ENCODE data around the gene NUP93. TPM values are rescaled to one million over a fixed set of nuclear protein-coding genes. Genes with fewer than 3 reads are reported as not detected.

The NUP93 gene
- polyA plus RNA-seq, 2 of the 4 experiments (the other 2 are of a cell fraction), result 87.3 to 91.4 TPM

DNA sequence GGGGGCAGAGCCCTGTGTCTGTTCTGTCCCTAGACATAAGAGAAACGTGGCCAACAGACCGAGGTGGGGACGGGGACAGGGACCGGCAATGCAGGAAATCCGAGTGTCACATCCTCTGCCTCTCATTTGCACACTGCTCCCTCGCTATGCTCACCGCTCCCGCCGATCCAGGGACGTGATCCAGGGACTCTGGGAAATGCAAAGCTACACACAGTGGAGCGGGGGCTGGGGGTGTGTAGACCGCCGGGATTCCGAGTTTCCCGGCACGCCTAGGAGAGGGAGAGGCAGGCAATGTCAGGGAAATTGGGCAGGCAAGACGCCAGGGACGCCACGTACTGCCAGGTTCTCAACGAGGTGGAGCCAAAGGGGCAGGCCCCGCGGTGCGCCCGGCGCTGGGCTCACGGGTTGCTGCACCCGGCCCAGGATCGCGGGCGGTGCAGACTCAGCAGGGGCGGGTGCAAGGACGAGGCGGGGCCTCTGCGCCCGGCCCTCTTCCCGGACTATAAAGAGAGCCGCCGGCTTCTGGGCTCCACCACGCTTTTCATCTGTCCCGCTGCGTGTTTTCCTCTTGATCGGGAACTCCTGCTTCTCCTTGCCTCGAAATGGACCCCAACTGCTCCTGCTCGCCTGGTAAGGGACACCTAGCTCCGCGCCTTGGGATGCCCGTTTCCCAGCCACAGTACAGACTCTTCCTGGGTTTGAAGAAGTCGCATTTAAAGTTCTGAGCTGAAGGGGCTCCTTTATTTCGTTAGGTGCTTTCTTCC, 47.8 kb upstream of the NUP93 start, which contains the start of gene MT1X:
TSS of gene MT1X (plus strand) at position 532 of the 764 bp plus-strand sequence. CDS start at position 603, 71 bp downstream.
- peak within 1 kb of the TSS; percentile 84 to 85 for H3K27ac ChIP-seq
- ATAC-seq (peak; percentile 96 to 99), DNase-seq (ENCODE audit: low read depth in 1 of 2, low spot score in 1 of 2) (peak; percentile 85 to 89), FAIRE-seq (no peak)
- WGBS (ENCODE audit: missing lambda C conversion rate), result 2% methylated on average over 40 of the region's 49 CpGs
- H3K9me3 ChIP-seq, result peaks cover 4% of the 10 kb centered on the region; the same call in 1 of the 3 replicates
- POLR2A ChIA-PET, result interaction anchor here (0.6 to 6.5 kb wide), 17 partner anchors 10 to 231 kb away, joined by 3 to 185 read pairs (median 5); partner anchors contain the start of genes MT1F, MT2A, NUDT21 and OGFOD1
- peaks cover 9% of the 10 kb centered on the region; the same call in 2 of the 3 replicates for H3K4me1 ChIP-seq
- peak within 1 kb of the TSS; percentile 60 for H3K4me3 ChIP-seq
- CTCF ChIA-PET, result interaction anchor here (0.7 to 6.2 kb wide), 5 partner anchors 8 to 81 kb away, joined by 4 to 42 read pairs (median 5); partner anchors contain the start of gene MT2A
- TF ChIP-seq, protein P1, sequence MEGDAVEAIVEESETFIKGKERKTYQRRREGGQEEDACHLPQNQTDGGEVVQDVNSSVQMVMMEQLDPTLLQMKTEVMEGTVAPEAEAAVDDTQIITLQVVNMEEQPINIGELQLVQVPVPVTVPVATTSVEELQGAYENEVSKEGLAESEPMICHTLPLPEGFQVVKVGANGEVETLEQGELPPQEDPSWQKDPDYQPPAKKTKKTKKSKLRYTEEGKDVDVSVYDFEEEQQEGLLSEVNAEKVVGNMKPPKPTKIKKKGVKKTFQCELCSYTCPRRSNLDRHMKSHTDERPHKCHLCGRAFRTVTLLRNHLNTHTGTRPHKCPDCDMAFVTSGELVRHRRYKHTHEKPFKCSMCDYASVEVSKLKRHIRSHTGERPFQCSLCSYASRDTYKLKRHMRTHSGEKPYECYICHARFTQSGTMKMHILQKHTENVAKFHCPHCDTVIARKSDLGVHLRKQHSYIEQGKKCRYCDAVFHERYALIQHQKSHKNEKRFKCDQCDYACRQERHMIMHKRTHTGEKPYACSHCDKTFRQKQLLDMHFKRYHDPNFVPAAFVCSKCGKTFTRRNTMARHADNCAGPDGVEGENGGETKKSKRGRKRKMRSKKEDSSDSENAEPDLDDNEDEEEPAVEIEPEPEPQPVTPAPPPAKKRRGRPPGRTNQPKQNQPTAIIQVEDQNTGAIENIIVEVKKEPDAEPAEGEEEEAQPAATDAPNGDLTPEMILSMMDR (IDR thresholded peaks at IDR 0.05), result no peak
- peak; percentile 75 for TF ChIP-seq POLR2A (IDR thresholded peaks at IDR 0.05; ENCODE audit: low read length)
- peak; percentile 58; the same call in 1 of the 2 replicates for TF ChIP-seq MYC (IDR thresholded peaks at IDR 0.05; ENCODE audit: borderline replicate concordance, low read length)
- no peak for TF ChIP-seq ESRRA (IDR thresholded peaks at IDR 0.05; ENCODE audit: borderline replicate concordance, low read length)
- peak; percentile 85 for TF ChIP-seq MAFK (IDR thresholded peaks at IDR 0.05; ENCODE audit: partially characterized antibody)
- TF ChIP-seq, protein P2, sequence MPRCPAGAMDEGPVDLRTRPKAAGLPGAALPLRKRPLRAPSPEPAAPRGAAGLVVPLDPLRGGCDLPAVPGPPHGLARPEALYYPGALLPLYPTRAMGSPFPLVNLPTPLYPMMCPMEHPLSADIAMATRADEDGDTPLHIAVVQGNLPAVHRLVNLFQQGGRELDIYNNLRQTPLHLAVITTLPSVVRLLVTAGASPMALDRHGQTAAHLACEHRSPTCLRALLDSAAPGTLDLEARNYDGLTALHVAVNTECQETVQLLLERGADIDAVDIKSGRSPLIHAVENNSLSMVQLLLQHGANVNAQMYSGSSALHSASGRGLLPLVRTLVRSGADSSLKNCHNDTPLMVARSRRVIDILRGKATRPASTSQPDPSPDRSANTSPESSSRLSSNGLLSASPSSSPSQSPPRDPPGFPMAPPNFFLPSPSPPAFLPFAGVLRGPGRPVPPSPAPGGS (IDR thresholded peaks at IDR 0.05), result peak; percentile 92
- TF ChIP-seq, protein P3, sequence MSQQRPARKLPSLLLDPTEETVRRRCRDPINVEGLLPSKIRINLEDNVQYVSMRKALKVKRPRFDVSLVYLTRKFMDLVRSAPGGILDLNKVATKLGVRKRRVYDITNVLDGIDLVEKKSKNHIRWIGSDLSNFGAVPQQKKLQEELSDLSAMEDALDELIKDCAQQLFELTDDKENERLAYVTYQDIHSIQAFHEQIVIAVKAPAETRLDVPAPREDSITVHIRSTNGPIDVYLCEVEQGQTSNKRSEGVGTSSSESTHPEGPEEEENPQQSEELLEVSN (IDR thresholded peaks at IDR 0.05; ENCODE audit: borderline replicate concordance, low read depth), result peak; percentile 52; the same call in 1 of the 2 replicates
- TF ChIP-seq, protein P4, sequence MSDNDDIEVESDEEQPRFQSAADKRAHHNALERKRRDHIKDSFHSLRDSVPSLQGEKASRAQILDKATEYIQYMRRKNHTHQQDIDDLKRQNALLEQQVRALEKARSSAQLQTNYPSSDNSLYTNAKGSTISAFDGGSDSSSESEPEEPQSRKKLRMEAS (IDR thresholded peaks at IDR 0.05), result peak; percentile 84
- no peak for TF ChIP-seq EHMT2 (IDR thresholded peaks at IDR 0.05; ENCODE audit: low read depth)
- peak; percentile 85 to 87 for TF ChIP-seq JUN (IDR thresholded peaks at IDR 0.05)
- TF ChIP-seq, protein P5, sequence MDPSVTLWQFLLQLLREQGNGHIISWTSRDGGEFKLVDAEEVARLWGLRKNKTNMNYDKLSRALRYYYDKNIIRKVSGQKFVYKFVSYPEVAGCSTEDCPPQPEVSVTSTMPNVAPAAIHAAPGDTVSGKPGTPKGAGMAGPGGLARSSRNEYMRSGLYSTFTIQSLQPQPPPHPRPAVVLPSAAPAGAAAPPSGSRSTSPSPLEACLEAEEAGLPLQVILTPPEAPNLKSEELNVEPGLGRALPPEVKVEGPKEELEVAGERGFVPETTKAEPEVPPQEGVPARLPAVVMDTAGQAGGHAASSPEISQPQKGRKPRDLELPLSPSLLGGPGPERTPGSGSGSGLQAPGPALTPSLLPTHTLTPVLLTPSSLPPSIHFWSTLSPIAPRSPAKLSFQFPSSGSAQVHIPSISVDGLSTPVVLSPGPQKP (IDR thresholded peaks at IDR 0.05; ENCODE audit: low read depth, low read length), result no peak
- H3K4me2 ChIP-seq, result peak within 1 kb of the TSS; percentile 88

DNA sequence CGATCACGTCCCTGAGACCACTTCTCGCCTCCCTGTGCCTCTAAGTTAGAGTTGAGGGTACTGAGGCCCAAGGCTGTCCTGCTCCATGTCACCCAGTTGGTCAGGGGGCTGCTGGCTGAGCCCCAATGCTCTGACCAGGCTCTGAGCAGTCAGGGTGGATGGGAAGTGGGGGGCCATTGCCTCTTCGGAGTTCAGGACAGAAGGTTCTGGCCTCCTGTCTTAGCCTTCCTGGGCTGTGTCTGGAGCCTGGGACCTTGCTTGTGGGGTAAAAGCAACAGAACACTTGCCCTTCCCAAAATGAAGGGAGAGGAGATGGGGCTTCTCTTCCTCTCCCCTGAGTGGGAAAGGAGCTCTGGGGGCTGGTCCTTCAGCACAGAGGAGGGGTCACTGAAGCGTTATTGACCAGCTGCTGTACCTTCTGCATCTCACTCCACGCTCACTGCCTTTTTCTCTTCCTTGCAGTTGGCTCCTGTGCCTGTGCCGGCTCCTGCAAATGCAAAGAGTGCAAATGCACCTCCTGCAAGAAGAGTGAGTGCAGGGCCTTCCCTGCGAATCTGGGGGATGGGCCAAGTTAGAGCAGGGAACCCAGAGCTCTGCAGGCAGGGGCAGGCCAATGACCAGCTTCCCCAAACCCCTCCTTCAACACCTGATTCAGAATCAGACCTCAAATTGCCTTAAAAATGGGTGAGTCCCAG, 47.1 kb upstream of the NUP93 start:
- Histone ChIP-seq H3K4me3 (peak overlapping the region; percentile 60), H3K4me1 (peaks cover 9% of the 10 kb centered on the region; the same call in 2 of the 3 replicates), H3K27ac (peak overlapping the region; percentile 84 to 85), H3K4me2 (peak overlapping the region; percentile 88), H3K9me3 (peaks cover 4% of the 10 kb centered on the region; the same call in 1 of the 3 replicates)
- WGBS (ENCODE audit: missing lambda C conversion rate), result 19% methylated on average over 7 of the region's 8 CpGs
- DNase-seq (ENCODE audit: low read depth in 1 of 2, low spot score in 1 of 2) (no peak), ATAC-seq (peak; percentile 17 to 19; a peak in 5 of 6 replicates), FAIRE-seq (no peak)
- ChIA-PET CTCF (interaction anchor here (0.7 to 6.2 kb wide), 9 partner anchors 9 to 82 kb away, joined by 3 to 42 read pairs (median 4); partner anchors contain the start of gene MT2A), POLR2A (interaction anchor here (0.7 to 6.5 kb wide), 18 partner anchors 9 to 232 kb away, joined by 3 to 185 read pairs (median 5); partner anchors contain the start of genes MT1A, MT1F, MT2A and NUDT21)
- TF ChIP-seq, protein P1 (IDR thresholded peaks at IDR 0.05), result no peak
- TF ChIP-seq MAZ (IDR thresholded peaks at IDR 0.05; ENCODE audit: borderline replicate concordance, low read depth, low read length) (no peak), RCOR1 (IDR thresholded peaks at IDR 0.05; ENCODE audit: low read depth, low read length) (no peak), TFCP2L1 (CRISPR knock-in tag; IDR thresholded peaks at IDR 0.05) (no peak), RAD21 (conservative IDR thresholded peaks at IDR 0.05 in 1 of 2, IDR thresholded peaks at IDR 0.05 in 1 of 2) (no peak), CHD4 (IDR thresholded peaks at IDR 0.05; ENCODE audit: borderline replicate concordance) (no peak), JUN (IDR thresholded peaks at IDR 0.05) (no peak), SREBF2 (IDR thresholded peaks at IDR 0.05) (no peak), FOSB (CRISPR knock-in tag; IDR thresholded peaks at IDR 0.05) (no peak), ZNF302 (CRISPR knock-in tag; IDR thresholded peaks at IDR 0.05) (no peak)
- TF ChIP-seq, protein P6, sequence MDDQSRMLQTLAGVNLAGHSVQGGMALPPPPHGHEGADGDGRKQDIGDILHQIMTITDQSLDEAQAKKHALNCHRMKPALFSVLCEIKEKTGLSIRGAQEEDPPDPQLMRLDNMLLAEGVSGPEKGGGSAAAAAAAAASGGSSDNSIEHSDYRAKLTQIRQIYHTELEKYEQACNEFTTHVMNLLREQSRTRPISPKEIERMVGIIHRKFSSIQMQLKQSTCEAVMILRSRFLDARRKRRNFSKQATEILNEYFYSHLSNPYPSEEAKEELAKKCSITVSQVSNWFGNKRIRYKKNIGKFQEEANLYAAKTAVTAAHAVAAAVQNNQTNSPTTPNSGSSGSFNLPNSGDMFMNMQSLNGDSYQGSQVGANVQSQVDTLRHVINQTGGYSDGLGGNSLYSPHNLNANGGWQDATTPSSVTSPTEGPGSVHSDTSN (IDR thresholded peaks at IDR 0.05), result no peak
- TF ChIP-seq, protein P2 (IDR thresholded peaks at IDR 0.05), result no peak; the same call in 2 of the 3 replicates
